GM12878 (cell line): ENCODE measurements around the gene R3HDM1. TPM values are rescaled to one million over a fixed set of nuclear protein-coding genes. Genes with fewer than 3 reads are reported as not detected.
"Not testable (repeated sequence)": the region's sequence is repeated elsewhere in the genome, so short reads cannot be mapped to it uniquely, and the experiment has no call there.

ENCODE experiments used
- ATAC-seq: fragments of 200-7000 bp; cut with Tn5 transposase; 3 replicates; pipeline ENCODE4 v1.9.1; 2020; ENCODE audit warnings: mild to moderate bottlenecking, moderate library complexity
- BruUV-seq: library from RNA; stranded (reverse); fragments of 400-500 nt; replicated peaks from 2 replicates; lab custom pipeline; 2021; lab: Mats Ljungman, UMichigan
- CTCF ChIA-PET: fragments of 300-600 bp; sonication (Branson Sonifier 250); formaldehyde crosslinking; extraction: SDS; loops from one replicate; lab custom pipeline; 2021; ENCODE audit warnings: inconsistent platforms; lab: Yijun Ruan, JAX
- POLR2A ChIA-PET: fragments of 350-600 bp; formaldehyde crosslinking; extraction: SDS; loops from one replicate; lab custom pipeline; 2021; ENCODE audit warnings: inconsistent platforms; lab: Charles Lee
- RAD21 ChIA-PET: fragments of 300-600 bp; sonication (Branson Sonifier 250); formaldehyde crosslinking; loops from one replicate; lab custom pipeline; 2023; ENCODE audit warnings: antibody characterized with exemption; ENCODE audit not compliant: unreplicated experiment; lab: Charles Lee
- SMC1A ChIA-PET: fragments of 300-600 bp; sonication (Branson Sonifier 250); formaldehyde crosslinking; loops from one replicate; lab custom pipeline; 2023; ENCODE audit not compliant: unreplicated experiment, uncharacterized antibody; lab: Charles Lee
- DNase-seq: peaks from one replicate; pipeline ENCODE4 v3.0.0-alpha.2; 2011; ENCODE audit warnings: low read depth, low spot score
- FAIRE-seq: peaks from 3 replicates; lab custom pipeline; 2011; peaks lifted over from hg19 to GRCh38; lab: Jason Lieb, UNC
- H2AFZ ChIP-seq: 2 replicates; pipeline ENCODE4 v1.6.0; 2011; ENCODE audit warnings: low read depth, low read length, control low read depth; ENCODE audit not compliant: control insufficient read depth
- H3K27ac ChIP-seq: 2 replicates; pipeline ENCODE4 v1.5.1; 2011; ENCODE audit warnings: control low read depth; ENCODE audit not compliant: control insufficient read depth, insufficient read depth
- H3K27me3 ChIP-seq, 2 experiments: replicated peaks in 1 of 2; 2 replicates each; pipeline versions ENCODE4 v1.6.0 to v1.6.1; 2011; ENCODE audit warnings: low read length in 1 of 2; ENCODE audit not compliant: control insufficient read depth in 2 of 2, insufficient read depth in 2 of 2
- H3K36me3 ChIP-seq, 2 experiments: 2 replicates each; pipeline ENCODE4 v1.5.1; 2011; ENCODE audit warnings: low read length in 1 of 2; ENCODE audit not compliant: control insufficient read depth in 2 of 2, insufficient read depth in 2 of 2
- H3K4me1 ChIP-seq: 2 replicates; pipeline ENCODE4 v1.6.1; 2011; ENCODE audit warnings: mild to moderate bottlenecking, low read length, moderate library complexity, mixed read lengths; ENCODE audit not compliant: control insufficient read depth, insufficient read depth
- H3K4me2 ChIP-seq: 2 replicates; pipeline ENCODE4 v1.6.0; 2011; ENCODE audit warnings: control low read depth; ENCODE audit not compliant: control insufficient read depth, insufficient read depth
- H3K4me3 ChIP-seq: fragments of 200-600 bp; sonication (generic); 2 replicates; pipeline ENCODE4 v1.5.1; 2016
- H3K79me2 ChIP-seq: 2 replicates; pipeline ENCODE4 v1.6.0; 2011; ENCODE audit warnings: low read length; ENCODE audit not compliant: control insufficient read depth, insufficient read depth
- H3K9ac ChIP-seq: 2 replicates; pipeline ENCODE4 v1.8.0; 2011; ENCODE audit warnings: low read length, control low read depth, mixed read lengths; ENCODE audit not compliant: control insufficient read depth, insufficient read depth
- H3K9me3 ChIP-seq: replicated peaks from 3 replicates; pipeline ENCODE4 v1.5.1; 2011; ENCODE audit warnings: mild to moderate bottlenecking, low read length; ENCODE audit not compliant: control insufficient read depth, insufficient read depth
- H4K20me1 ChIP-seq: 2 replicates; pipeline ENCODE4 v1.6.0; 2011; ENCODE audit not compliant: control insufficient read depth, insufficient read depth
- MEF2B ChIP-seq: fragments of 450-650 bp; IDR thresholded peaks from 2 replicates; pipeline ENCODE4 v1.6.1; 2018; ENCODE audit warnings: mild to moderate bottlenecking, moderate library complexity; ENCODE audit not compliant: partially characterized antibody, poor library complexity, severe bottlenecking
- POLR2AphosphoS2 ChIP-seq: IDR thresholded peaks from 2 replicates; pipeline ENCODE4 v1.6.1; 2011; ENCODE audit warnings: low read depth, mild to moderate bottlenecking, low read length, improper control_type of control experiment, moderate library complexity
- RAD21 ChIP-seq: IDR thresholded peaks from 2 replicates; pipeline ENCODE4 v1.6.1; 2011; ENCODE audit warnings: mild to moderate bottlenecking, low read depth, low read length, moderate library complexity; ENCODE audit not compliant: insufficient read depth
- RCOR1 ChIP-seq: conservative IDR thresholded peaks from 2 replicates; pipeline ENCODE4 v1.6.1; 2012; ENCODE audit warnings: low read depth, low read length, improper control_type of control experiment
- RUNX3 ChIP-seq: IDR thresholded peaks from 2 replicates; pipeline ENCODE4 v1.6.1; 2012; ENCODE audit warnings: low read length, inconsistent platforms
- WGBS: methylation state at CpG from one replicate; pipeline ENCODE4 v1.1.6; 2016; ENCODE audit warnings: low lambda C conversion rate; ENCODE audit not compliant: insufficient replicate concordance, insufficient coverage; ENCODE audit errors: missing lambda C conversion rate; 5-methylcytosine and 5-hydroxymethylcytosine counted together
- in situ Hi-C: fragments of 300-500 bp; cut with MboI; formaldehyde crosslinking; loops from 9 replicates; pipeline ENCODE4 v1.14.3; 2018; ENCODE audit warnings: mixed read lengths
- intact Hi-C: fragments of 100-400 bp; cut with micrococcal nuclease; formaldehyde crosslinking; loops from one replicate; pipeline ENCODE4 v1.14.2; 2022; ENCODE audit not compliant: unreplicated experiment
- polyA plus RNA-seq, 11 experiments: library from polyadenylated mRNA; depleted of rRNA in 4 of 11; unstranded in 6 of 11; stranded (reverse) in 5 of 11; fragments of >200 nt; fragmentation: Nextera tagmentation in 4 of 11; fragmentation: Illumina TruSeq in 1 of 11; extraction: Ambion mirVana in 4 of 11; extraction: Trizol in 1 of 11; gene quantifications; 1 replicate in 1 of 11; 2 replicates in 10 of 11; pipeline versions ENCODE4 v1.2.1 to v1.2.3, GENCODE V29; 2011 to 2016; ENCODE audit warnings: inconsistent platforms in 2 of 11, missing spikeins in 2 of 11, low read depth in 1 of 11
- total RNA-seq, 4 experiments: library from RNA; depleted of rRNA in 3 of 4; stranded (reverse); fragments of >200 nt in 3 of 4; fragmentation: Illumina TruSeq in 1 of 4; extraction: Trizol in 1 of 4; gene quantifications; 2 replicates each; pipeline versions ENCODE4 v1.2.1 to v1.2.3, GENCODE V29; 2013 to 2021

R3HDM1 gene
- total and polyA plus RNA-seq, 10 of the 15 experiments (the other 5 are each of a cell fraction or from before 2014, with no cell fraction given) = 16.8 to 89.6 (median 47.7) TPM

- TF ChIP-seq RCOR1 (no peak), POLR2AphosphoS2 (no peak)
Measured at GRCh38 chr2:135703300-135703699, 172.0 kb downstream of the R3HDM1 start (continued).

GRCh38 chr2:135704075-135704474 is 172.8 kb downstream of the R3HDM1 start:
- DNase-seq, intact Hi-C loops, H3K4me2 ChIP-seq, H3K9ac ChIP-seq, H3K36me3 ChIP-seq, ATAC-seq, H3K9me3 ChIP-seq, BruUV-seq, H3K79me2 ChIP-seq, H4K20me1 ChIP-seq, H3K4me1 ChIP-seq, FAIRE-seq, H3K27ac ChIP-seq, H2AFZ ChIP-seq, H3K4me3 ChIP-seq, in situ Hi-C loops, H3K27me3 ChIP-seq: not testable (repeated sequence)
- ChIA-PET RAD21 (interaction anchor here (1.0 to 2.1 kb wide), 4 partner anchors 93 to 702 kb away, joined by 3 to 9 read pairs (median 3); no protein-coding TSS in a partner anchor), POLR2A (interaction anchor here (1.1 kb wide), 1 partner anchor 16 kb away, joined by 4 read pairs; no protein-coding TSS in a partner anchor), SMC1A (interaction anchor here (0.7 to 1.8 kb wide), 6 partner anchors 9 to 715 kb away, joined by 3 to 7 read pairs (median 4); no protein-coding TSS in a partner anchor), CTCF (interaction anchor here (0.6 to 1.7 kb wide), 7 partner anchors 10 to 715 kb away, joined by 3 to 5 read pairs (median 3); no protein-coding TSS in a partner anchor)
- 99% methylated on average over 5 of the region's 5 CpGs for WGBS

- POLR2A ChIA-PET = no interaction called here
- no peaks in the 10 kb centered on the region for H3K9me3 ChIP-seq
- SMC1A ChIA-PET = interaction anchor here (0.6 to 3.9 kb wide), 5 partner anchors 20 to 704 kb away, joined by 3 to 66 read pairs (median 11); no protein-coding TSS in a partner anchor
- H3K4me2 ChIP-seq = no peak overlapping the region
- no peaks in the 10 kb centered on the region for H3K79me2 ChIP-seq
- FAIRE-seq (no peak), DNase-seq (no peak), ATAC-seq (no peak)
- no peaks in the 10 kb centered on the region for H3K27me3 ChIP-seq
- in situ Hi-C loops = no loop called here
- H3K4me1 ChIP-seq = no peaks in the 10 kb centered on the region
- no peaks in the 10 kb centered on the region for H4K20me1 ChIP-seq
- TF ChIP-seq RUNX3 (no peak), RAD21 (no peak), MEF2B (no peak)
- CTCF ChIA-PET = interaction anchor here (1.0 to 6.4 kb wide), 8 partner anchors 14 to 704 kb away, joined by 3 to 124 read pairs (median 4); no protein-coding TSS in a partner anchor
- no peak overlapping the region for H2AFZ ChIP-seq
- no peak overlapping the region for H3K9ac ChIP-seq
- intact Hi-C loops = loop anchor here (5.0 kb wide), 1 partner anchor 51 kb away; no protein-coding TSS in a partner anchor
- WGBS = 99% methylated on average over 4 of the region's 4 CpGs
- no peaks in the 10 kb centered on the region for H3K36me3 ChIP-seq
- no peak overlapping the region for H3K27ac ChIP-seq
- H3K4me3 ChIP-seq = no peak overlapping the region
- RAD21 ChIA-PET = interaction anchor here (4.2 kb wide), 1 partner anchor 234 kb away, joined by 64 read pairs; no protein-coding TSS in a partner anchor
- BruUV-seq = no TSS peak
Measured at GRCh38 chr2:135708159-135708558, 176.9 kb downstream of the R3HDM1 start.
